ENCODE results near the gene CD248.
A peak's percentile ranks its signal among the peaks of the same experiment; 100 is the strongest.

- TF ChIP-seq EZH2phosphoT487 (IDR thresholded peaks at IDR 0.05; ENCODE audit: unreplicated experiment): no peak
- peak in 1 of 2 experiments; percentile 35; a peak in 2 of 4 replicates for TF ChIP-seq CTCF (conservative IDR thresholded peaks at IDR 0.05; ENCODE audit: low read depth in 2 of 2)
- no peak for TF ChIP-seq ZNF114 (CRISPR knock-in tag; IDR thresholded peaks at IDR 0.05)
- no peak for TF ChIP-seq POLR2AphosphoS5 (IDR thresholded peaks at IDR 0.05; ENCODE audit: low read depth)
- TF ChIP-seq ZNF331 (CRISPR knock-in tag; IDR thresholded peaks at IDR 0.05; ENCODE audit: low read depth): no peak
- no peak for TF ChIP-seq EZH2 (IDR thresholded peaks at IDR 0.05; ENCODE audit: low read depth, unreplicated experiment)
- TF ChIP-seq NANOG (IDR thresholded peaks at IDR 0.05; ENCODE audit: borderline replicate concordance): no peak
- no peak for TF ChIP-seq CREB1 (CRISPR knock-in tag; IDR thresholded peaks at IDR 0.05; ENCODE audit: low read depth)
- TF ChIP-seq JUNB (IDR thresholded peaks at IDR 0.05; ENCODE audit: unreplicated experiment): no peak
- no peak for TF ChIP-seq ETS1 (IDR thresholded peaks at IDR 0.05)
Measured at GRCh38 chr11:66330931-66331330, 14.1 kb upstream of the CD248 start.
